H9 (cell line): ENCODE measurements around the gene RNLS. TPM values are rescaled to one million over a fixed set of nuclear protein-coding genes. Genes with fewer than 3 reads are reported as not detected.

Experiments used
- DNase-seq: peaks from one replicate; pipeline ENCODE4 v3.0.0-alpha.2; 2017
- H2AFZ ChIP-seq: one replicate; pipeline ENCODE4 v1.6.1; 2013; ENCODE audit warnings: mild to moderate bottlenecking, low read length, control low read depth, moderate library complexity
- H2AK5ac ChIP-seq: 2 replicates; pipeline ENCODE4 v1.6.1; 2013; ENCODE audit warnings: low read length, control low read depth, mixed read lengths; ENCODE audit not compliant: insufficient read length
- H2BK120ac ChIP-seq: one replicate; pipeline ENCODE4 v1.6.1; 2013; ENCODE audit warnings: low read depth, mild to moderate bottlenecking, low read length, control low read depth, inconsistent platforms; ENCODE audit not compliant: poor library complexity, severe bottlenecking
- H2BK12ac ChIP-seq: 2 replicates; pipeline ENCODE4 v1.6.1; 2013; ENCODE audit warnings: low read length, control low read depth, mixed read lengths, low read depth; ENCODE audit not compliant: insufficient read length
- H2BK15ac ChIP-seq: 2 replicates; pipeline ENCODE4 v1.6.1; 2013; ENCODE audit warnings: low read depth, low read length, control low read depth
- H2BK20ac ChIP-seq: one replicate; pipeline ENCODE4 v1.6.1; 2013; ENCODE audit warnings: low read depth, mild to moderate bottlenecking, low read length, control low read depth, inconsistent platforms; ENCODE audit not compliant: poor library complexity, severe bottlenecking
- H2BK5ac ChIP-seq: 2 replicates; pipeline ENCODE4 v1.6.1; 2013; ENCODE audit warnings: low read length, control low read depth, mixed read lengths; ENCODE audit not compliant: insufficient read length
- H3K14ac ChIP-seq: 2 replicates; pipeline ENCODE4 v1.6.1; 2013; ENCODE audit warnings: low read length, control low read depth; ENCODE audit not compliant: insufficient read depth
- H3K18ac ChIP-seq: 2 replicates; pipeline ENCODE4 v1.6.1; 2013; ENCODE audit warnings: low read depth, mild to moderate bottlenecking, mixed read lengths, low read length, control low read depth; ENCODE audit not compliant: insufficient read length
- H3K23ac ChIP-seq: 2 replicates; pipeline ENCODE4 v1.6.1; 2013; ENCODE audit warnings: low read length, control low read depth, mixed read lengths, low read depth; ENCODE audit not compliant: insufficient read length
- H3K23me2 ChIP-seq: 2 replicates; pipeline ENCODE4 v1.6.1; 2013; ENCODE audit warnings: low read depth, mild to moderate bottlenecking, mixed read lengths, low read length, control low read depth; ENCODE audit not compliant: insufficient read length, poor library complexity, severe bottlenecking
- H3K27ac ChIP-seq: 2 replicates; pipeline ENCODE4 v1.5.1; 2013; ENCODE audit warnings: low read length, control low read depth, mixed read lengths, low read depth; ENCODE audit not compliant: insufficient read length
- H3K27me3 ChIP-seq: 2 replicates; pipeline ENCODE4 v1.6.1; 2013; ENCODE audit warnings: low read length, control low read depth, inconsistent platforms; ENCODE audit not compliant: insufficient read depth
- H3K4ac ChIP-seq: 2 replicates; pipeline ENCODE4 v1.6.1; 2013; ENCODE audit warnings: low read depth, mild to moderate bottlenecking, control low read depth, inconsistent platforms, low read length, moderate library complexity
- H3K4me1 ChIP-seq: 2 replicates; pipeline ENCODE4 v1.6.1; 2013; ENCODE audit warnings: low read length, control low read depth, inconsistent platforms; ENCODE audit not compliant: insufficient read depth
- H3K4me2 ChIP-seq: 2 replicates; pipeline ENCODE4 v1.6.1; 2013; ENCODE audit warnings: low read length, control low read depth, mixed read lengths; ENCODE audit not compliant: insufficient read length, insufficient read depth
- H3K56ac ChIP-seq: 2 replicates; pipeline ENCODE4 v1.6.1; 2013; ENCODE audit warnings: low read depth, mild to moderate bottlenecking, mixed read lengths, low read length, control low read depth; ENCODE audit not compliant: insufficient read length
- H3K79me1 ChIP-seq: 2 replicates; pipeline ENCODE4 v1.6.1; 2013; ENCODE audit warnings: low read depth, mild to moderate bottlenecking, moderate library complexity, low read length, control low read depth, inconsistent platforms; ENCODE audit not compliant: insufficient read depth, poor library complexity, severe bottlenecking
- H3K79me2 ChIP-seq: 2 replicates; pipeline ENCODE4 v1.6.1; 2013; ENCODE audit warnings: low read length, control low read depth, inconsistent platforms; ENCODE audit not compliant: insufficient read depth
- H3K9ac ChIP-seq: 2 replicates; pipeline ENCODE4 v1.6.1; 2013; ENCODE audit warnings: low read length, control low read depth, mixed read lengths; ENCODE audit not compliant: insufficient read length; ENCODE audit errors: extremely low read depth
- H3K9me3 ChIP-seq: one replicate; pipeline ENCODE4 v1.6.1; 2013; ENCODE audit warnings: low read depth, low read length, inconsistent platforms; ENCODE audit not compliant: control insufficient read depth
- H3T11ph ChIP-seq: one replicate; pipeline ENCODE4 v1.6.1; 2013; ENCODE audit warnings: mild to moderate bottlenecking, low read length, control low read depth, inconsistent platforms
- H4K20me1 ChIP-seq: one replicate; pipeline ENCODE4 v1.6.1; 2013; ENCODE audit not compliant: control insufficient read depth, insufficient read length, insufficient read depth
- H4K5ac ChIP-seq: 2 replicates; pipeline ENCODE4 v1.6.1; 2013; ENCODE audit warnings: low read depth, mild to moderate bottlenecking, mixed read lengths, low read length, control low read depth; ENCODE audit not compliant: insufficient read length
- H4K8ac ChIP-seq: replicated peaks from 2 replicates; pipeline ENCODE4 v1.6.1; 2013; ENCODE audit warnings: low read length, control low read depth, mixed read lengths, low read depth; ENCODE audit not compliant: insufficient read length
- H4K91ac ChIP-seq: 2 replicates; pipeline ENCODE4 v1.6.1; 2013; ENCODE audit warnings: low read depth, mild to moderate bottlenecking, moderate library complexity, mixed read lengths, low read length, control low read depth; ENCODE audit not compliant: insufficient read length
- H3K27ac Mint-ChIP-seq, 3 experiments: 2 replicates in 2 of 3; 3 replicates in 1 of 3; pipeline ENCODE4 v1.8.0; 2020 to 2021; ENCODE audit warnings: mixed read lengths in 3 of 3, mild to moderate bottlenecking in 1 of 3, moderate library complexity in 1 of 3
- H3K27me3 Mint-ChIP-seq: 2 replicates; pipeline ENCODE4 v1.8.0; 2021; ENCODE audit warnings: low read depth, mild to moderate bottlenecking, moderate library complexity, mixed read lengths
- H3K36me3 Mint-ChIP-seq, 3 experiments: 2 replicates in 2 of 3; 3 replicates in 1 of 3; pipeline ENCODE4 v1.8.0; 2020 to 2021; ENCODE audit warnings: low read depth in 3 of 3, mixed read lengths in 3 of 3; ENCODE audit not compliant: insufficient read depth in 1 of 3
- H3K4me1 Mint-ChIP-seq, 2 experiments: 2 replicates each; pipeline ENCODE4 v1.8.0; 2020; ENCODE audit warnings: mixed read lengths in 2 of 2
- H3K4me3 Mint-ChIP-seq, 2 experiments: 2 replicates in 1 of 2; 3 replicates in 1 of 2; pipeline ENCODE4 v1.8.0; 2020 to 2021; ENCODE audit warnings: mild to moderate bottlenecking in 2 of 2, mixed read lengths in 2 of 2, moderate library complexity in 1 of 2
- H3K9me3 Mint-ChIP-seq, 2 experiments: 2 replicates in 1 of 2; 3 replicates in 1 of 2; pipeline ENCODE4 v1.8.0; 2020; ENCODE audit warnings: mild to moderate bottlenecking in 2 of 2, mixed read lengths in 2 of 2, moderate library complexity in 1 of 2
- CTCF ChIP-seq: fragments of 200-600 bp; sonication (generic); conservative IDR thresholded peaks from 3 replicates; pipeline ENCODE4 v1.8.0; 2021; ENCODE audit warnings: antibody characterized with exemption, mild to moderate bottlenecking
- WGBS: extraction: QIAGEN DNeasy Blood & Tissue Kit; methylation state at CpG from one replicate; pipeline ENCODE4 v1.1.7; 2013; ENCODE audit warnings: missing lambda C conversion rate, low lambda C conversion rate, mixed read lengths; ENCODE audit not compliant: insufficient read length; ENCODE audit errors: extremely low coverage; 5-methylcytosine and 5-hydroxymethylcytosine counted together
- total RNA-seq: library from RNA; stranded (reverse); gene quantifications from 2 replicates; pipeline ENCODE4 v1.2.1, GENCODE V29; 2021

The RNLS gene
- total RNA-seq, 1 experiment from 2014 or later: 7.5 TPM

GRCh38 chr10:88244781-88245625, 338.1 kb downstream of the RNLS start:
- no peaks in the 10 kb centered on the region for H3K79me1 ChIP-seq
- no peak overlapping the region for H2BK5ac ChIP-seq
- no CpG with 5 or more reads among the region's 9 CpGs for WGBS
- no peak overlapping the region for H4K5ac ChIP-seq
- no peak overlapping the region for H2AFZ ChIP-seq
- H3K23ac ChIP-seq: no peak overlapping the region
- no peak overlapping the region for H3K14ac ChIP-seq
- H2AK5ac ChIP-seq: no peak overlapping the region
- no peak overlapping the region for H4K8ac ChIP-seq
- H3K9ac ChIP-seq: no peak overlapping the region
- H3K9me3 ChIP-seq: no peaks in the 10 kb centered on the region
- H3K9me3 Mint-ChIP-seq: no peaks in the 10 kb centered on the region
- H4K91ac ChIP-seq: no peak overlapping the region
- H3K56ac ChIP-seq: no peak overlapping the region
- no peak overlapping the region for H3K4me3 Mint-ChIP-seq
- H3K27ac ChIP-seq: no peak overlapping the region
- H3K23me2 ChIP-seq: no peaks in the 10 kb centered on the region
- H3K36me3 Mint-ChIP-seq: no peaks in the 10 kb centered on the region
- H3K4me2 ChIP-seq: no peak overlapping the region
- no peaks in the 10 kb centered on the region; a peak in 1 of 4 replicates for H3K4me1 Mint-ChIP-seq
- H3K18ac ChIP-seq: no peak overlapping the region
- H2BK20ac ChIP-seq: no peak overlapping the region
- H3T11ph ChIP-seq: no peak overlapping the region
- no peak for TF ChIP-seq CTCF
- no peak overlapping the region for H3K4ac ChIP-seq
- no peaks in the 10 kb centered on the region for H3K27me3 ChIP-seq
- H2BK15ac ChIP-seq: no peak overlapping the region
- H2BK12ac ChIP-seq: no peak overlapping the region
- H4K20me1 ChIP-seq: no peaks in the 10 kb centered on the region
- no peaks in the 10 kb centered on the region; the same call in 1 of the 2 replicates for H3K27me3 Mint-ChIP-seq
- DNase-seq: no peak
- no peaks in the 10 kb centered on the region for H3K79me2 ChIP-seq
- H3K4me1 ChIP-seq: no peaks in the 10 kb centered on the region
- H2BK120ac ChIP-seq: no peak overlapping the region
- no peak overlapping the region for H3K27ac Mint-ChIP-seq
